GM12878 (cell line): ENCODE results near the gene CYP26A1. TPM values are rescaled to one million over a fixed set of nuclear protein-coding genes. Genes with fewer than 3 reads are reported as not detected.

ENCODE experiments used
- ATAC-seq: fragments of 200-7000 bp; cut with Tn5 transposase; 3 replicates; pipeline ENCODE4 v1.9.1; 2020; ENCODE audit warnings: mild to moderate bottlenecking, moderate library complexity
- BruUV-seq: library from RNA; stranded (reverse); fragments of 400-500 nt; replicated peaks from 2 replicates; lab custom pipeline; 2021; lab: Mats Ljungman, UMichigan
- CTCF ChIA-PET: fragments of 300-600 bp; sonication (Branson Sonifier 250); formaldehyde crosslinking; extraction: SDS; loops from one replicate; lab custom pipeline; 2021; ENCODE audit warnings: inconsistent platforms; lab: Yijun Ruan, JAX
- POLR2A ChIA-PET: fragments of 350-600 bp; formaldehyde crosslinking; extraction: SDS; loops from one replicate; lab custom pipeline; 2021; ENCODE audit warnings: inconsistent platforms; lab: Charles Lee
- RAD21 ChIA-PET: fragments of 300-600 bp; sonication (Branson Sonifier 250); formaldehyde crosslinking; loops from one replicate; lab custom pipeline; 2023; ENCODE audit warnings: antibody characterized with exemption; ENCODE audit not compliant: unreplicated experiment; lab: Charles Lee
- SMC1A ChIA-PET: fragments of 300-600 bp; sonication (Branson Sonifier 250); formaldehyde crosslinking; loops from one replicate; lab custom pipeline; 2023; ENCODE audit not compliant: unreplicated experiment, uncharacterized antibody; lab: Charles Lee
- DNase-seq: peaks from one replicate; pipeline ENCODE4 v3.0.0-alpha.2; 2011; ENCODE audit warnings: low read depth, low spot score
- FAIRE-seq: peaks from 3 replicates; lab custom pipeline; 2011; peaks lifted over from hg19 to GRCh38; lab: Jason Lieb, UNC
- H2AFZ ChIP-seq: 2 replicates; pipeline ENCODE4 v1.6.0; 2011; ENCODE audit warnings: low read depth, low read length, control low read depth; ENCODE audit not compliant: control insufficient read depth
- H3K27ac ChIP-seq: 2 replicates; pipeline ENCODE4 v1.5.1; 2011; ENCODE audit warnings: control low read depth; ENCODE audit not compliant: control insufficient read depth, insufficient read depth
- H3K27me3 ChIP-seq, 2 experiments: replicated peaks in 1 of 2; 2 replicates each; pipeline versions ENCODE4 v1.6.0 to v1.6.1; 2011; ENCODE audit warnings: low read length in 1 of 2; ENCODE audit not compliant: control insufficient read depth in 2 of 2, insufficient read depth in 2 of 2
- H3K36me3 ChIP-seq, 2 experiments: 2 replicates each; pipeline ENCODE4 v1.5.1; 2011; ENCODE audit warnings: low read length in 1 of 2; ENCODE audit not compliant: control insufficient read depth in 2 of 2, insufficient read depth in 2 of 2
- H3K4me1 ChIP-seq: 2 replicates; pipeline ENCODE4 v1.6.1; 2011; ENCODE audit warnings: mild to moderate bottlenecking, low read length, moderate library complexity, mixed read lengths; ENCODE audit not compliant: control insufficient read depth, insufficient read depth
- H3K4me2 ChIP-seq: 2 replicates; pipeline ENCODE4 v1.6.0; 2011; ENCODE audit warnings: control low read depth; ENCODE audit not compliant: control insufficient read depth, insufficient read depth
- H3K4me3 ChIP-seq: fragments of 200-600 bp; sonication (generic); 2 replicates; pipeline ENCODE4 v1.5.1; 2016
- H3K79me2 ChIP-seq: 2 replicates; pipeline ENCODE4 v1.6.0; 2011; ENCODE audit warnings: low read length; ENCODE audit not compliant: control insufficient read depth, insufficient read depth
- H3K9ac ChIP-seq: 2 replicates; pipeline ENCODE4 v1.8.0; 2011; ENCODE audit warnings: low read length, control low read depth, mixed read lengths; ENCODE audit not compliant: control insufficient read depth, insufficient read depth
- H3K9me3 ChIP-seq: replicated peaks from 3 replicates; pipeline ENCODE4 v1.5.1; 2011; ENCODE audit warnings: mild to moderate bottlenecking, low read length; ENCODE audit not compliant: control insufficient read depth, insufficient read depth
- H4K20me1 ChIP-seq: 2 replicates; pipeline ENCODE4 v1.6.0; 2011; ENCODE audit not compliant: control insufficient read depth, insufficient read depth
- CTCF ChIP-seq, 3 experiments: IDR thresholded peaks in 2 of 3; conservative IDR thresholded peaks in 1 of 3; 2 replicates each; pipeline ENCODE4 v1.5.1; 2011; ENCODE audit warnings: low read depth in 3 of 3, low read length in 3 of 3, mild to moderate bottlenecking in 3 of 3, control low read depth in 2 of 3, moderate library complexity in 2 of 3, inconsistent platforms in 1 of 3, mixed read lengths in 1 of 3; ENCODE audit not compliant: control insufficient read depth in 2 of 3, insufficient read depth in 1 of 3; ENCODE audit errors: extremely low read depth in 1 of 3
- HDGF ChIP-seq: fragments of 450-650 bp; IDR thresholded peaks from 2 replicates; pipeline ENCODE4 v1.6.1; 2016; ENCODE audit warnings: antibody characterized with exemption
- IKZF1 ChIP-seq: fragments of 450-650 bp; conservative IDR thresholded peaks from 2 replicates; pipeline ENCODE4 v1.6.1; 2017; ENCODE audit warnings: antibody characterized with exemption, mild to moderate bottlenecking
- NKRF ChIP-seq: fragments of 450-650 bp; conservative IDR thresholded peaks from 2 replicates; pipeline ENCODE4 v1.6.1; 2017; ENCODE audit warnings: mild to moderate bottlenecking, moderate library complexity
- RAD51 ChIP-seq: fragments of 450-650 bp; IDR thresholded peaks from 2 replicates; pipeline ENCODE4 v1.6.1; 2016; ENCODE audit warnings: moderate library complexity, mild to moderate bottlenecking, inconsistent platforms
- RFX5 ChIP-seq: IDR thresholded peaks from 2 replicates; pipeline ENCODE4 v1.6.1; 2011; ENCODE audit warnings: low read depth, low read length, improper control_type of control experiment
- WRNIP1 ChIP-seq: IDR thresholded peaks from 2 replicates; pipeline ENCODE4 v1.6.1; 2011; ENCODE audit warnings: low read depth, low read length, improper control_type of control experiment, borderline replicate concordance
- ZNF274 ChIP-seq: IDR thresholded peaks from one replicate; pipeline ENCODE4 v1.8.0; 2011; ENCODE audit not compliant: insufficient read length, insufficient read depth
- WGBS: methylation state at CpG from one replicate; pipeline ENCODE4 v1.1.6; 2016; ENCODE audit warnings: low lambda C conversion rate; ENCODE audit not compliant: insufficient replicate concordance, insufficient coverage; ENCODE audit errors: missing lambda C conversion rate; 5-methylcytosine and 5-hydroxymethylcytosine counted together
- in situ Hi-C: fragments of 300-500 bp; cut with MboI; formaldehyde crosslinking; loops from 9 replicates; pipeline ENCODE4 v1.14.3; 2018; ENCODE audit warnings: mixed read lengths
- intact Hi-C: fragments of 100-400 bp; cut with micrococcal nuclease; formaldehyde crosslinking; loops from one replicate; pipeline ENCODE4 v1.14.2; 2022; ENCODE audit not compliant: unreplicated experiment
- polyA plus RNA-seq, 11 experiments: library from polyadenylated mRNA; depleted of rRNA in 4 of 11; unstranded in 6 of 11; stranded (reverse) in 5 of 11; fragments of >200 nt; fragmentation: Nextera tagmentation in 4 of 11; fragmentation: Illumina TruSeq in 1 of 11; extraction: Ambion mirVana in 4 of 11; extraction: Trizol in 1 of 11; gene quantifications; 1 replicate in 1 of 11; 2 replicates in 10 of 11; pipeline versions ENCODE4 v1.2.1 to v1.2.3, GENCODE V29; 2011 to 2016; ENCODE audit warnings: inconsistent platforms in 2 of 11, missing spikeins in 2 of 11, low read depth in 1 of 11
- total RNA-seq, 4 experiments: library from RNA; depleted of rRNA in 3 of 4; stranded (reverse); fragments of >200 nt in 3 of 4; fragmentation: Illumina TruSeq in 1 of 4; extraction: Trizol in 1 of 4; gene quantifications; 2 replicates each; pipeline versions ENCODE4 v1.2.1 to v1.2.3, GENCODE V29; 2013 to 2021
- TF ChIP-seq, protein P1 (sequence below): IDR thresholded peaks from 2 replicates; pipeline ENCODE4 v1.6.1; 2011; ENCODE audit warnings: borderline replicate concordance, low read depth, mild to moderate bottlenecking, moderate library complexity, low read length; ENCODE audit not compliant: insufficient read depth, poor library complexity, severe bottlenecking

The CYP26A1 gene
- total and polyA plus RNA-seq, 10 of the 15 experiments (the other 5 are each of a cell fraction or from before 2014, with no cell fraction given), result not detected

GRCh38 chr10:93095225-93095624 lies 21.5 kb downstream of the CYP26A1 start:
- no peaks in the 10 kb centered on the region for H3K79me2 ChIP-seq
- no peak for TF ChIP-seq CTCF (IDR thresholded peaks at IDR 0.05 in 2 of 3, conservative IDR thresholded peaks at IDR 0.05 in 1 of 3; ENCODE audit: control insufficient read depth in 2 of 3, extremely low read depth in 1 of 3, insufficient read depth in 1 of 3, low read depth in 3 of 3, low read length in 3 of 3)
- TF ChIP-seq, all 136 proteins: peak for 0
- DNase-seq (no peak), FAIRE-seq (no peak), ATAC-seq (no peak)
- BruUV-seq, result no TSS peak
- no peaks in the 10 kb centered on the region for H3K9me3 ChIP-seq
- no peaks in the 10 kb centered on the region for H4K20me1 ChIP-seq
- CTCF ChIA-PET, result interaction anchor here (0.9 kb wide), 1 partner anchor 15 kb away, joined by 6 read pairs; no protein-coding TSS in a partner anchor
- no peaks in the 10 kb centered on the region for H3K4me1 ChIP-seq
- no peak overlapping the region for H3K4me2 ChIP-seq
- in situ Hi-C loops, result no loop called here
- no peak overlapping the region for H3K9ac ChIP-seq
- no peak overlapping the region for H2AFZ ChIP-seq
- no peak overlapping the region for H3K27ac ChIP-seq
- no peak overlapping the region for H3K4me3 ChIP-seq
- H3K36me3 ChIP-seq, result no peaks in the 10 kb centered on the region
- no peaks in the 10 kb centered on the region for H3K27me3 ChIP-seq
- intact Hi-C loops, result no loop called here
- RAD21 ChIA-PET, result no interaction called here
- 0% methylated on average over 1 of the region's 1 CpG for WGBS
- POLR2A ChIA-PET, result no interaction called here
- SMC1A ChIA-PET, result interaction anchor here (1.6 kb wide), 1 partner anchor 14 kb away, joined by 3 read pairs; no protein-coding TSS in a partner anchor

DNA sequence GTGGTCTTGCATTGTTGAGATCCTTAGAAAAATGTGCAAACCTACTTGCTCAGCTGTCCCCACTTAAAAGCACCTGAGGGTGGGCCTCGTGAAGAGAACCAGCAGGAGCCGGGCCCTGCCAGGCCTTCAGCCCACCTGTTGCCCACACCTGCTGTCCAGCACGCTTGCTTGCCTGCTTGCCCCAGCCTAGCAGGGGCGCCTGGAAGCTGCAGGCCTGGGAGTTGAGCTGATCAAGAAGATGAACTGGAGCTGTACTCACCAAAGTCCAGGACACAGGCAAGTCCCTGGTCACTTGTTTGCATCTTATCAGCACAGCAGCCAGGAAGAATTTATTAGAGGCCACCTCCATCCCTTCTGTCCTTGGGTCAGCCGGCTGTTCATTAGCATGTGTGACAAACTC lies 23.2 kb downstream of the CYP26A1 start:
- ATAC-seq (no peak), FAIRE-seq (no peak), DNase-seq (no peak)
- Histone ChIP-seq H3K4me1 (no peaks in the 10 kb centered on the region), H3K4me2 (no peak overlapping the region), H3K36me3 (no peaks in the 10 kb centered on the region), H4K20me1 (no peaks in the 10 kb centered on the region), H3K79me2 (no peaks in the 10 kb centered on the region), H3K9me3 (no peaks in the 10 kb centered on the region), H3K27ac (no peak overlapping the region), H3K27me3 (no peaks in the 10 kb centered on the region), H3K9ac (no peak overlapping the region), H3K4me3 (no peak overlapping the region), H2AFZ (no peak overlapping the region)
- ChIA-PET POLR2A (interaction anchor here (0.5 kb wide), 1 partner anchor 330 kb away, joined by 3 read pairs; no protein-coding TSS in a partner anchor), CTCF (no interaction called here), SMC1A (interaction anchor here (0.7 kb wide), 1 partner anchor 260 kb away, joined by 3 read pairs; no protein-coding TSS in a partner anchor), RAD21 (no interaction called here)
- intact Hi-C loops, result no loop called here
- in situ Hi-C loops, result no loop called here
- WGBS, result 14% methylated on average over 5 of the region's 5 CpGs
- BruUV-seq, result no TSS peak
- TF ChIP-seq WRNIP1, result no peak
- TF ChIP-seq, protein P1, sequence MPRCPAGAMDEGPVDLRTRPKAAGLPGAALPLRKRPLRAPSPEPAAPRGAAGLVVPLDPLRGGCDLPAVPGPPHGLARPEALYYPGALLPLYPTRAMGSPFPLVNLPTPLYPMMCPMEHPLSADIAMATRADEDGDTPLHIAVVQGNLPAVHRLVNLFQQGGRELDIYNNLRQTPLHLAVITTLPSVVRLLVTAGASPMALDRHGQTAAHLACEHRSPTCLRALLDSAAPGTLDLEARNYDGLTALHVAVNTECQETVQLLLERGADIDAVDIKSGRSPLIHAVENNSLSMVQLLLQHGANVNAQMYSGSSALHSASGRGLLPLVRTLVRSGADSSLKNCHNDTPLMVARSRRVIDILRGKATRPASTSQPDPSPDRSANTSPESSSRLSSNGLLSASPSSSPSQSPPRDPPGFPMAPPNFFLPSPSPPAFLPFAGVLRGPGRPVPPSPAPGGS, result no peak
- TF ChIP-seq IKZF1, result no peak
- no peak for TF ChIP-seq HDGF
- no peak for TF ChIP-seq NKRF
- TF ChIP-seq RFX5, result no peak
- no peak for TF ChIP-seq ZNF274
- no peak for TF ChIP-seq RAD51
